DLD1 (cell line): Measurements from ENCODE around the gene CHERP.
"Not testable (repeated sequence)": the region's sequence is repeated elsewhere in the genome, so short reads cannot be mapped to it uniquely, and the experiment has no call there.

Experiments
- in situ Hi-C: cut with HindIII; loops from 2 replicates; pipeline ENCODE4 v1.10.0; 2017; ENCODE audit warnings: low sequenced_read_pairs

The CHERP gene

GRCh38 chr19:16486476-16486875 is 55.8 kb downstream of the CHERP start:
- in situ Hi-C loops: not testable (repeated sequence)

- in situ Hi-C loops: no loop called here
These were observed 59.5 kb downstream of the CHERP start for GRCh38 chr19:16482745-16483144.

- in situ Hi-C loops: no loop called here
These were observed 64.9 kb downstream of the CHERP start for GRCh38 chr19:16477311-16477710.

- in situ Hi-C loops: no loop called here
These were observed 65.8 kb downstream of the CHERP start for GRCh38 chr19:16476401-16476800.

- in situ Hi-C loops: no loop called here
These were observed 68.3 kb downstream of the CHERP start for GRCh38 chr19:16473875-16474392.

- in situ Hi-C loops: no loop called here
These were observed 69.2 kb downstream of the CHERP start for GRCh38 chr19:16472992-16473391.

GRCh38 chr19:16472559-16472899 is 69.7 kb downstream of the CHERP start:
- in situ Hi-C loops: not testable (repeated sequence)

GRCh38 chr19:16470911-16471811 is 71.1 kb downstream of the CHERP start:
- in situ Hi-C loops: no loop called here

- in situ Hi-C loops: no loop called here
These were observed 71.7 kb downstream of the CHERP start for GRCh38 chr19:16470541-16470910.
